ENCODE results near the gene GRAP.

GRCh38 chr17:19006698-19007097 lies 40.1 kb downstream of the GRAP start:
- TF ChIP-seq POLR2A (IDR thresholded peaks at IDR 0.05; ENCODE audit: low read depth) = no peak
- no peak for TF ChIP-seq CTCF (IDR thresholded peaks at IDR 0.05)
- no peak for TF ChIP-seq EP300 (IDR thresholded peaks at IDR 0.05)
- TF ChIP-seq POLR2AphosphoS5 (IDR thresholded peaks at IDR 0.05) = no peak

Measured in esophagus muscularis mucosa (tissue), 4 donors.